Esophagus muscularis mucosa (tissue), 3 donors: ENCODE results near the gene OLFM2.

Experiments used
- CTCF ChIP-seq, 3 experiments: fragments of 200-600 bp in 2 of 3; fragments of 450-650 bp in 1 of 3; sonication (generic) in 2 of 3; IDR thresholded peaks; one replicate each; pipeline ENCODE4 v1.5.1; 2017 to 2019; ENCODE audit warnings: antibody characterized with exemption in 3 of 3, mild to moderate bottlenecking in 2 of 3, moderate library complexity in 1 of 3
- POLR2A ChIP-seq: fragments of 450-650 bp; IDR thresholded peaks from one replicate; pipeline ENCODE4 v1.6.1; 2017; ENCODE audit warnings: antibody characterized with exemption, moderate library complexity, mild to moderate bottlenecking, low read depth
- POLR2AphosphoS5 ChIP-seq, 2 donors: sonication (generic); formaldehyde crosslinking; IDR thresholded peaks; one replicate each; pipeline ENCODE4 v1.6.1; 2017; ENCODE audit warnings: antibody characterized with exemption in 2 of 2

DNA sequence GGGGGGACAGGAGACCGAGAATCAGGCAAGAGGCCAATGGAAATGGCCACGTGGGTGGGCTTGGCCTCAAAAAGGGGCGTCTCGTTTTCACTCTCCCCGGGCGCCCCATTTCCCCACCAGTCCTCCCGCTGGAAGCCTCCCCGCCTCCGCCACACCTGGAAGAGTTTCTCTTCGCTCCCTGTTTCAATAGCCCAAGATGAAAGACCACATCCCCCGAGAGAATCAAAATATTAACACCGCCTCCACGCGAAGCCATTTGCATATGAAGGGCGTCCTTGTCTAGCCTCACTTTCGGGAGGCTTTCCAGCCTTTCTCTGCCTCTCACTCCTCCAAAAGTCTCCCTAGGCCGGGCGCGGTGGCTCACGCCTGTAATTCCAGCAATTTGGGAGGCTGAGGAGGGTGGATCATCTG lies 691 bp upstream of the OLFM2 start:
- TF ChIP-seq CTCF (IDR thresholded peaks at IDR 0.05) (no peak), POLR2A (no peak), POLR2AphosphoS5 (IDR thresholded peaks at IDR 0.05) (no peak)
